Activated T-cell treated with anti-CD3 and anti-CD28 coated beads, Interleukin-2, amount 50 U/mL, for 48 hours (primary cell): Measurements from ENCODE around the gene ATAD3C.
A peak's percentile ranks its signal among the peaks of the same experiment; 100 is the strongest.
"Not testable (repeated sequence)": the region's sequence is repeated elsewhere in the genome, so short reads cannot be mapped to it uniquely, and the experiment has no call there.

Source experiments
- DNase-seq, 2 experiments: peaks; one replicate each; pipeline ENCODE4 v3.0.0-alpha.2; 2020

The ATAD3C gene

DNA sequence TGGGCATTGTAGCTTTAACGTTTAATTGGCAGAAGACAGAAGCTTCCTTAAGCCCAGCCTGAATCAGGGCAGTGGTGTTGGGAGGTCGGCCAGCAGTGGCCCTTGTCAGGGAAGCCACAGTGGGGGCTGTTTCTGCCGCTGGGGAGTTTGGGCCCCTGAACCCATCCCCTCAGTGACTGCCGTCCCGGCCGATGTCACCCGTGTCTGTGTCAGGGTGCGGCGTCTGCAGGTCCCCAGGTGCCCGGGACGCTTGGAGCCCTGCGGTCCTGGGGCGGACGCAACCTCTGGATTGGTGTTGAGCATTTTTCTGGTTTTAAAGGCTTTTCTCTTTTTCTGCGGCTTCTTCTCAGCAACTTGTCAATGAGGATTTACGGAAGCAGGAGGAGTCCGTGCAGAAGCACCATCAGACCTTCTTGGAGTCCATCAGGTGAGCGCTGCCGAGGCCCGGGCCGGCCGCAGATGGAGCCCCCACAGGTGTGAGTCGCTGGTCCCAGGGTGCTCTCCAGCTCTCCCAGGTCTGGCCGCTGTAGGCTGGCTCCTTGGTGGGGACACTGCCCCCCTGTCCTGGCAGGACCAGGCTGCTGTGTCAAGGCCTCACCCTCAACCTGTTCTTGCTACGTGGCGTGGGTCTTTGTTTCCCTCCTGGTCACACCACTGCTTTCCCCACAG lies 2.3 kb downstream of the ATAD3C start:
- no peak for DNase-seq

DNA sequence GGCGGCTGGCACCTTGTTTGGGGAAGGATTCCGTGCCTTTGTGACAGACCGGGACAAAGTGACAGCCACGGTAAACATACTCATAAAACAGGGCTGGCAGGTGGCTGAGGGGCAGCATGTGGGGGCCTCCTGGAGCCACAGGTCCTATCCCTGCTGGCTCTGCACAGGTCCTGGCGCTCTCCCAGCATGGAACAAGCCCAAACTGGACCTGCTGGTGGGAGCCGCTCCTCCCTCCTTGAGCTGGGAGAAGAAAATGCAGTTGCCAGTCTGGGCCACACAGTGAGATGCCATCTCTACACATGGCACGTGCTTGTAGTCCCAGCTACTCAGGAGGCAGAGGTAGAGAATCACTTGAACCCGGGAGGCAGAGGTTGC lies 2.9 kb downstream of the ATAD3C start:
- DNase-seq: not testable (repeated sequence)

DNA sequence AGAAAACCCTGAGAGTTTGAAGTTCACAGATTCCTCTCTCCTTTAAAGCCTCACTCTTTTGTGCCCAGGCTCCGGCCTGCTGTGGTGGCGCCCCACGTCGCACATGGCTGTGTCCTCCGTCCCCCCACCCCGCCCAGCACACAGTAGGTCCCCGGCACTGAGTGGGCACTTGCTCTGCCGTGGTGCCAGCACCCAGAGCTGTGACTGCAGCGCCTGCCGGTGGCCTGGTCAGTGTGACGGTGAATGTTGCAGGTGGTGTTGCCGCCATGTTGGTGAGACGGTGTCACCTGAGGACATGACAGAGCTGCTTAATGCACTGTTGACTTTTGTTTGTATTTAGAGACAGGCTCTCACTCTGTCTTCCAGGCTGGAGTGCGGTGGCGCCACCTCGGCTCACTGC lies 3.4 kb downstream of the ATAD3C start:
- DNase-seq: no peak

DNA sequence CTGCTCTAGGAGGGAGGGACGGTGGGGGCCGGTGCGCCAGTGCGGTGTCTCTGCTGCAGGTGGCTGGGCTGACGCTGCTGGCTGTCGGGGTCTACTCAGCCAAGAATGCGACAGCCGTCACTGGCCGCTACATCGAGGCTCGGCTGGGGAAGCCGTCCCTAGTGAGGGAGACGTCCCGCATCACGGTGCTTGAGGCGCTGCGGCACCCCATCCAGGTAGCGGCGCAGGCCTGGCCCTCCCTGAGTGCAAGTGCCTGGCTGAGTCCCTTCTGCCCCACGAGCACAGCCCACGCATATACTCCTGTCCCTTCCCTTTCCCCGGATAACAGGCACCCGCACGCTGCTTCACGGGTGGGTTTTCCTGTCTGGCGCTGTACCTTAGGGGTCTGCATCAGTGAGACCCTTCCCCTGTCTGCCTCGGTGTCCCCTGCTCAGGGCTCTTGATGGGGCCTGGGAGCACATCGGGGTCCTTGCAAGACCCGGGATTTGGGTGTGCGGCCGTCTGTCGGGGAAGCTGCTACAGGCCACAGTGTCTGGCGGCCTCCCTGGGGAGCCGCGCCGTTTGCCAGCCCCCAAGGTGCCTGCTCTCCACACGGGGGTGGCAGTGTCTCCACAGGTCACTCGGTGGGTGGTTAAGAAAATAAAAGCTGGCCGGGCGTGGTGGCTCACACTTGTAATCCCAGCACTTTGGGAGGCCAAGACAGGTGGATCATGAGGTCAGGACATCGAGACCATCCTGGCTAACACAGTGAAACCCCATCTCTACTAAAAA lies 5.0 kb downstream of the ATAD3C start:
- DNase-seq: not testable (repeated sequence)

DNA sequence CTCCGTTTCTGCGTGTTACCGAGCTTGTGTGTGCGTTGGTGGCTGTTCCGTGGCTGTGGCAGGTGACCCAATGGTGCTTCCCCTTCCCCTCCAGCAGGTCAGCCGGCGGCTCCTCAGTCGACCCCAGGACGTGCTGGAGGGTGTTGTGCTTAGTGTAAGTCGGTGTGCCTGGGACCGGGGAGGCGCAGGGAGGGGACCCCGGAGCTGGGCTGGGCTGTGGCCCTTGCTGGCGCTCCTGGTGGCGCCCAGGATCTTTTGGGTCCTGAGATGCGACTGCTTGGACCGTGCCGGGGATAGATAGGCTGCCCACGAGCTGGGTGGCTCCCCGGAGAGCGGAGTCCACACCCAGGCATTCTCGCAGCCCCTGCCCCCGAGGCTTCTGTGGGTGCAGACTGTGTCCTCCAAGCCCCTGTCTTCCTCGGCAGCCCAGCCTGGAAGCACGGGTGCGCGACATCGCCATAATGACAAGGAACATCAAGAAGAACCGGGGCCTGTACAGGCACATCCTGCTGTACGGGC lies 5.9 kb downstream of the ATAD3C start:
- no peak for DNase-seq

DNA sequence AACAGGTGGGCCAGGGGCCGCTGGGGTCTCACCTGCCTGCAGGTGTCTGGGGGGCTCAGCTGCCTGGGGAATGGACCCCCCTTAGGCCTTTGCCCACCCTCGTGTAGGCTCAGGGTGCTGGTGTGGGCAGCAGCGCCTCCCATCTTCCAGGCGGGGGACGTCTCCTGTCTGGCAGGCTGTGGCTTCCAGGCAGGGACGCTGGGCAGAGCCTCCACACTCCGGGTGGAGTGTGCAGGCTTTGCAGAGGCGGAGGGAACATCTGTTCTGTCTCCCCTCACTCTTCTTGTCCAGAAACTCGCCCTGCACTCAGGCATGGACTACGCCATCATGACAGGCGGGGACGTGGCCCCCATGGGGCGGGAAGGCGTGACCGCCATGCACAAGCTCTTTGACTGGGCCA lies 6.4 kb downstream of the ATAD3C start:
- not testable (repeated sequence) for DNase-seq

DNA sequence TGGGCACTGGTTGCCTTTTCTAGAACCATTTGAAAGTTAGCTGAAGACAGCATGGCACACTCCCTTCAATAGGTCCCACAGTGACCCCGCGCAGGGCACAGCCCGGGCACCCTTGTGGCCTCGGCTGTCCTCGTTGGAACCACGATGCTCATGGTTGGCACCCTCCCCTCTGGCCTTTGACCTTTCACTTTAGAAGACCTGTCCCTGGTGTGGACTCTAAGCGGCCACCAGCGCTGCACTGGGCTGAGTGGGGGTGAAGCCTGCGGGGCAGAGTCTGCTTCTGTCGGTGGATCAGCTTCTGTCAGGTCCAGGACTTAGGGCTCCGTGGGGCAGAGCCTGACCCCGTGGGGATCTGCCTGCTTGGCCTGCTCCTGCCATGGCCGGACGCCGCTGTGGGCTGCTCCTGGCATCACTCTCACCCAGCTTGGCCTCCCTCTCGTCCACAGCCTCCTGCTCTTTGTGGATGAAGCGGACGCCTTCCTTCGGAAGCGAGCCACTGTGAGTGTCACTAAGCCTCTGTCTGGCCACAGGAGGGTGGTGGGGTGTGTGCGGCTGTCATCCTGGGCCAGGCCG lies 7.3 kb downstream of the ATAD3C start:
- DNase-seq: not testable (repeated sequence)

DNA sequence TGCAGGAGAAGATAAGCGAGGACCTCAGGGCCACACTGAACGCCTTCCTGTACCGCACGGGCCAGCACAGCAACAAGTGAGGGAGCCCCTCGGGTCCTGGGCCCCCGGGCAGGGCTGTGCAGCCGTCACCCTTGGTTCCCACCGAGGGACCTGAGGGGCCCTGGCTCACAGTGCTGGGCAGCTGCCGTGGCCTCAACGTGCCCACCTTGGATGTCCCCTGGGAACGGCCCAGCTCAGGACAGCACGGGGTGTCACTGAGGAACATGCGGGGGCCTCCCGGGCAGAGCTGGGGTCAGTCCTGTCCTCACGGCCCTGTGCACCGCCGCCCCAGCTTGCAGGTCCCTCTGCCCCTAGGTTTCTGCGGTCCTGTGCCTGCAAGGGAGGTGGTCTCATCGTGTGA lies 9.7 kb downstream of the ATAD3C start:
- DNase-seq: not testable (repeated sequence)

DNA sequence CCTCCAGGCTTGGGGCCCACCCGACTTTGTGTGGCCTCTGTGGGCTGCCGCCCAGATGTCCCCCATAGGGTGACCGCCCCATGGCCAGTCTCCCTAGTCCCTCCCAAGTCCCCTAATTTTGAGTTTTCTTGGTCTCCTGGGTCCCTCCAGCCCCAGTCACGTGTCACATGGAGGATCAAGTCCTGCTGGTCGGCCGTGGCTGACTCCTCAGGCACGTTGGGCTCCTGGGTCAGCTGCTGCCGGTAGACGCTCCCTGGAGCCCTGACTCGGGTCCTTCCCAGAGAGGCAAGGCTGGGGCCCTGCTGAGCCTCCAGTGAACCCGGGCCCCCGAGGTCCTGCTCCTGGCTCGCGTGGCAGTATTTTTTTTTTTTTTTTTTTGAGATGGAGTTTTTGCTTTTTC lies 10.2 kb downstream of the ATAD3C start:
- DNase-seq: not testable (repeated sequence)

DNA sequence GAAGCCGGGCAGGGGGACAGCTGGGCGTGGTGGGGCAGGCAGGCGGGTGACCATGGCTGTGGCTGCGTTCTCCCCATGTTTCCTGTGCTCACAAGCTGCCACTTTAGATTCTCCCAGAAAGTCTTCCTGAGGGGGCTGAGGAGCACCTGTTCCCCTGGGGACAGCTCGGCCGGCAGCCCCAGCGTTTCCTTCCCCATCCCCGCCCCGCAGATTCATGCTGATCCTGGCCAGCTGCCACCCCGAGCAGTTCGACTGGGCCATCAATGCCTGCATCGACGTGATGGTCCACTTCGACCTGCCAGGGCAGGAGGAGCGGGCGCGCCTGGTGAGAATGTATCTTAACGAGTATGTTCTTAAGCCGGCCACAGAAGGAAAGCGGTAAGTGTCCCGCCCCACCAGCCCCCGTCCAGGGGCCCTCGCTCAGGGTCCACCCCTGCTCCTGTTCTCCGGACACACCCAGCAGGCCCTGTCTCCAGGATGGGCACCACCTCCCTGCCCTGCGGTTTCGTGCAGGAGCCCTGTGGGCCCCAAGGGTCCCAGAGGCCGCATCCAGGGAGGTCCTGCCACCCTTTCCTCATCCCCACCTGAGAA lies 11.1 kb downstream of the ATAD3C start:
- DNase-seq: no peak

DNA sequence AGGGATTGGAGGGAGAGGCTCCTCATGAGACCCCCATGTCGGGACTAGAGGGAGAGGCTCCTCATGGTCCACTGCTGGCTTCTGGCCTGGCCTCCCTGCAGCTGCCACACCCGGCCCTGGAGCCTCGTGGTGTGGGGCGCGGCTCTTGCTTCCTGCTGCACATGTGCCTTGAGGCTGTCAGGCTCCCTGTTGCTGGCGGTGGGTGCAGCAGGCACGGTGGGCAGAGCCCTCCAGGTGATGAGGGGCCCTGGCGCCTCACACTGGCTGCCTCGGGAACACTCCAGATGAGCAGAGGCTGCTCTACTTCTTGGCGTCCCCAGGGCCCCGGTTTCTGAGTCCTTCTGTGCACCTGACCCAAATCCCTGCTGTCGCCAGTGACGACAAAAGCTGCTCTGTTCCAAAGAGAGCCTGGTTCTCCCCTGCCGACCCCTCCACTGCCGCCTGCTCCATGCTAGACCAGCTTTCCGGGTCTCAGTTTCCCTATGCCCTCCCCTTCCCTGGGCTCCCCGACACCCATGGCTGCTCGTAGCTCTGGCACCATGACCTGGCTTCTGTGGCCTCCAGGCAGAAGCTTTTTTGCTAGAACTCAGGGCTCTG lies 12.3 kb downstream of the ATAD3C start:
- no peak for DNase-seq

DNA sequence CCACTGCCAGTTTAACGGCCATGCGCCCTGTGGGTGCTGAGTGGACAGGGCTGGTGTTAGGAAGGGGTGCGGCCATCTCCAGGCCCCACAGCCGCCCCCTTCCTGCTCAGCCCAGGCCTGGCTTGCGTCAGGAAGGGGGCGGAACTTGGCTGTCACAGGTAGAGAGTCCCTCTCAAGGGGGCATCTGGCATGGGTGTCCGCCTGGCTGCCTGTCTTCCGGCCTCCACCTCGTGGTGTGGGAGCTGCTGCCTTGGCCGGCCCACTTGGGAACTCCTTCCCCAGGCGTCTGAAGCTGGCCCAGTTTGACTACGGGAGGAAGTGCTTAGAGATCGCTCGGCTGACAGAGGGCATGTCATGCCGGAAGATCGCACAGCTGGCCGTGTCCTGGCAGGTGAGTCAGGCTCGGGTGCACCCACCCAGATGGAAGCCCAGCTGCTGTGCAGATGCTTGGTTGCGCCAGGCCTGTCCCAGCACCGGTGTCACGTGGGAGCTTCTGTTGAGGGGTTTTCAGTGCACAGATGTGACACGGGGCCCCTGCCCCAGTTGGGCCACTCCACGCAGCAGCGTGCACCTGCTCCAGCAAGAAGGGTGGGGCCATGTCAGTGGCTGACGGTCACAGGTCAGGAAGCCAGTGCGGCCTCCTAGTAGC lies 13.0 kb downstream of the ATAD3C start:
- no peak for DNase-seq

DNA sequence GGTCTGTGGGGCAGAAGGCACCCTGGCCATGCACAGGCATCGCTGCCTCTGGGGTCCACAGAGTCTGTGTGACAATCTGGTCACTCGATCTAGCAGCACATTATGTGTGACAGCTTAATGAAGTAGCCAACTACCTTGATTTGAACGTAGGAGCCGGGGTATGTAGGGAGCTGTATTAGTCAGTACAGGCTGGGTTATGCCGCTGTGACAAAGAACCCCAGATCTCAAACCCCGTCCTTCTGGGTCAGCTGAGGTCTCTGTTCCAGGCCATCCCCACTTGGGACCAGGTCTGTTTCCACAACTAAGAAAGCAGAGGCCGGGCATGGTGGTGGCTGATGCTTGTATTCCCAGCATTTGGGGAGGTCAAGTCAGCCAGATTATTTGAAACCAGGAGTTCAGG lies 13.8 kb downstream of the ATAD3C start:
- no peak for DNase-seq

DNA sequence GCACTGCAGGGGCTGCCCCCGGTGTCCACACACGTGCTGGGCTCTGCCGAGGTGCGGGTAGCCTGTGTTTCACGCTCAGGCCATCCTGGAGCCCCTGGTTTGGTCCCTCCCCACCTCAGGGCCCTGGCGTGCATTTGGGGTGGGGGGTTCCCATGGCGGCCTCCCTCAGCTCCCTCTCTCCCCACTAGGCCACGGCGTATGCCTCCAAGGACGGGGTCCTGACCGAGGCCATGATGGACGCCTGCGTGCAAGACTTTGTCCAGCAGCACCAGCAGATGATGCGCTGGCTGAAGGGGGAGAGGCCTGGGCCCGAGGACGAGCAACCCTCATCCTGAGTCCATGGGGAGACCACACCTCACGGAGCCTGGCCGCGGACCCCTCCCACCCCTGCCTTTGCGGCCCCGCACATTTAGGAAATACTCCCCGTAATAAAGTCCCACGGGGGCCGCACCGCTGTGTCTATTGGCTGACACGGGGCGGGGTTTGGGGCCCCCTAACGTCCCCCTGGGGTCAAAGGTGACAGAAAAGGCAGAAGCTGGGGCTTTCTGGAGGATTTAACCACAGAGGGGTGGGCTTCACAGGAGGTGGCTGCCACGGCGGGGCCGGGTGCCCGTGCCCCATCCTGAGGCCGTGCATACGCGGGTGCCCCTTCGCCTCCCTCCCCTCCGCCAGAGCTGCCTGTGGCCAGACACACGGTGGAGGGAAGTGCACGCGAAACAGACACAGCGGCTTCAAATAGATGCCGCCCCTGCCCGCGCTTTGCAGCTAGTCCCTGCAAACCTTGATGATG lies 18.9 kb downstream of the ATAD3C start:
- DNase-seq: not testable (repeated sequence)

DNA sequence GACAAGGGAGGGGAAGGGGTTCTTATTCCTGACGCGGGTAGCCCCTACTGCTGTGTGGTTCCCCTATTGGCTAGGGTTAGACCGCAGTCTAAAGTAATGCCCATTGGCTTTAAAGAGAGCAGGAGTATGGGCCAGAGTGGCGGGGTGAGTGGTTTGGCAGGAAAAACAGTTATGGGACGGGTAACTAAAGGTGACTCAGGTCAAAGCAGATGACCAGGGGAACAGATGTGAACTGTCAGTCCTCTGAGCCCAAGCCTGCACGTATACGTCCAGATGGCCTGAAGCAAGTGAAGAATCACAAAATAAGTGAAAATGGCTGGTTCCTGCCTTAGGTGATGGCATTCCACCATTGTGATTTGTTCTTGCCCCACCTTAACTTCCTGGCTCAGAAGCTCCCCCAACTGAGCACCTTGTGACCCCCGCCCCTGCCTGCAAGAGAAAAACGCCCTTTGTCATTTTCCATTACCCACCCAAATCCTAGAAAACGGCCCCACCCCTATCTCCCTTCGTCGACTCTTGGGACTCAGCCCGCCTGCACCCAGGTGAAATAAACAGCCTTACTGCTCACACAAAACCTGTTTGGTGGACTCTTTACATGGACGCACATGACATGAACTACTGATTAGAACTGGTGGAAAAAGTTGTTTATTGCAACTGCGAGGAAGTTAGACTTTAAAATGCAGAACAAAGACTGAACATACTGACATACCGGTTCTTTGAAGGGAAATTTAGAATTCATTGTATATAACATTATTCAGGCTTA lies 21.3 kb downstream of the ATAD3C start:
- DNase-seq: peak; percentile 35 to 39

DNA sequence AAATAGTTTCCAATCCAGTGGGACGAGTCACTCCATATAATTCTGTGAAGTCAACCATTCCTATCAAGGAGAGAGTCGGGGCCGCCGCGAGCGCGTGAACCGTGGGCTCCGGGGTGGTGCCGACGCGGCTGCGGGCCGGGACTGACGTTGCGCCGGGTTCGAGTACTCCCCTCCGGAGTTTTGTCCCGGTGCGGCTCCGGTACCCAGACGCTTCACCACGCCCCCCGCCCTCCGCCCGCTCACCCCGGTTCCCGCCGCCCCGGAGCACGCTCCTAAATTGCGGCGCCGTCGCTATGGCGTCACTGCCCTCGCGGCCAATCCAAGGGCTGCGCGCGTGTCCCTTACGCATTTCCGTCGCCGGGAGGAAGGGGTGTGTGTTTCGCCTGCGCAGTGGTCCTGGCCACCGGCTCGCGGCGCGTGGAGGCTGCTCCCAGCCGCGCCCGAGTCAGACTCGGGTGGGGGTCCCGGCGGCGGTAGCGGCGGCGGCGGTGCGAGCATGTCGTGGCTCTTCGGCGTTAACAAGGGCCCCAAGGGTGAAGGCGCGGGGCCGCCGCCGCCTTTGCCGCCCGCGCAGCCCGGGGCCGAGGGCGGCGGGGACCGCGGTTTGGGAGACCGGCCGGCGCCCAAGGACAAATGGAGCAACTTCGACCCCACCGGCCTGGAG lies 22.0 kb downstream of the ATAD3C start, which contains the start of gene ATAD3B:
TSS of gene ATAD3B (plus strand) at position 377 of the 664 bp plus-strand sequence. CDS start at position 497, 120 bp downstream.
- peak; percentile 96 to 97 for DNase-seq

DNA sequence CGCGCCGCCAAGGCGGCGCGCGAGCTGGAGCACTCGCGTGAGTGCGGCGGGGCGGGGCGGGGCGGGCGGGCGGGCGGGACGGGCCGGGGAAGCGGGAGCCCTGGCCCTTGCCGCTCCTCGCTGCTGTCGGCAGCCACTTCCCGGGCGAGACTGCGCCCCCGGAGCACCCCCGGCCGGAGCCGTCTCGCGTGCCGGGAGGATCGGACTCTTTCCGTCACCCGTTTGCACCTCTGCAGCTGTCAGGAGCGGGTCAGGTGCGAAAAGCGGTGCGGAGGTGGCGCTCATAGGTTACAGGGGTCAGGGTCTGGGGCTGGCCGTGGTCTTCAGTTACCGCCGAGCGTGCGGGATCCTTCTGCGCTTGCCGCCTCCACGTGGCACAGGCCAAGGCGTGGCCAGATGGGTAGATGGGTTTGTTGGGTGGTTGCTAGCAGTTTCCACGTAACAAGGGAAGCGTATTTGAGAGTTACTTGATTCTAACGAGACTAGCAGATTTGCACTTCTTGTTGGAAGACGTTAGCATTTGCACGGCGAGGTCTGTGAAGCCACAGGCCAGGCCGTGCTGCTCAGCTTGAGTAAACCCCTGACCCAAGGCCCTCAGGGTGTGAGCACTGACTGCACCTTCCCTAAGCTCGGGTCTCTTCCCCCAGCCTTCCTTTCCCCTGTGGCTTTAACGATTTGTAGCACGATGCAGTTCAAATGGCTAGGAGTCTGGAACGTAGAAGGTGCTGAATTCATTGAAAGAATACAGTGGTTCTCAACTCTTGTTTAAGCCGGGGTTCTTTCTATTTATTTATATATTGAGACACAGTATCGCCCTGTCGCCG lies 22.8 kb downstream of the ATAD3C start:
- peak; percentile 46 to 54 for DNase-seq

DNA sequence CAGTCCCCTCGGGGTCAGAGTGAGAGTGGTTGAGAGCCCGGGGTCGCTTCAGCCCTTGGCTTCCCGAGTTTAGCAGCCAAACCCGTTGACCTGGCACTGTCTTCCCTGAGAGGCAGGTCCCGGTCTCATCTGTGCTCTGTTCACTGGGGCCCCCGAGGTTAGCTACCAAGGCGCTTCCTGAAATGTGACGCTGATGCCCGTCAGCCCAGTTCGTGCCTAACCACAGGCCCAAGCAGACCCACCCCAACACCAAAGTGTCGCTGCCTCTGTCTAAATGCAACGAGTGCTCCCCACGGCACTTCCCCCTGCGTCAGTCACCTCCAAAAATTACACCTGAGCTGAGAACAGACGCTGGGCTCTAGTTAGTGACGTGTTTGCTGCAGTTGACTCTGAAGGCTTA lies 26.5 kb downstream of the ATAD3C start:
- not testable (repeated sequence) for DNase-seq

DNA sequence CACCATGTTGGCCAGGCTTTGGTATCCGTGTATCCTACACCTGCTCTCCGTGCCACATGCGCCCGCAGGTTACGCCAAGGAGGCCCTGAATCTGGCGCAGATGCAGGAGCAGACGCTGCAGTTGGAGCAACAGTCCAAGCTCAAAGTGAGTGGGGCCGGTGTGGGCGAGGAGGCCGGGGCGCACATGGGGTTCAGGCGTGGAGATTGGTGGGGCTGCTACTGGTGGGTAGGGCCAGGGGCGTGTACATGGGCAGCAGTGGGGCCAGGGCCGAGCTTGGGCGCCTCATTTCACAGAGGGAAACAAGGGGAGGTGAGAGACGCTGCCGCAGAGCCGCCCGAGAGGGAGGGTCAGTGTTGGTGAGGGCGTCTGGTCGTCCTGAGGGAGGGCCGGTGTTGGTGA lies 27.7 kb downstream of the ATAD3C start:
- no peak for DNase-seq
